Vagina (tissue), 2 donors: ENCODE data around the gene ATL1.

Experiments used
- CTCF ChIP-seq, 3 experiments: fragments of 450-650 bp in 2 of 3; fragments of 200-600 bp in 1 of 3; sonication (generic) in 1 of 3; IDR thresholded peaks; one replicate each; pipeline ENCODE4 v1.5.1; 2017 to 2019; ENCODE audit warnings: antibody characterized with exemption in 3 of 3, mild to moderate bottlenecking in 2 of 3, moderate library complexity in 2 of 3
- POLR2A ChIP-seq, 2 donors: fragments of 450-650 bp; IDR thresholded peaks; one replicate each; pipeline ENCODE4 v1.6.1; 2017; ENCODE audit warnings: antibody characterized with exemption in 2 of 2, mild to moderate bottlenecking in 2 of 2, moderate library complexity in 2 of 2
- POLR2AphosphoS5 ChIP-seq, 2 donors: sonication (generic); formaldehyde crosslinking; IDR thresholded peaks; one replicate each; pipeline ENCODE4 v1.9.0; 2017; ENCODE audit warnings: antibody characterized with exemption in 2 of 2, mild to moderate bottlenecking in 2 of 2, low read depth in 1 of 2; ENCODE audit not compliant: insufficient read depth in 1 of 2

DNA sequence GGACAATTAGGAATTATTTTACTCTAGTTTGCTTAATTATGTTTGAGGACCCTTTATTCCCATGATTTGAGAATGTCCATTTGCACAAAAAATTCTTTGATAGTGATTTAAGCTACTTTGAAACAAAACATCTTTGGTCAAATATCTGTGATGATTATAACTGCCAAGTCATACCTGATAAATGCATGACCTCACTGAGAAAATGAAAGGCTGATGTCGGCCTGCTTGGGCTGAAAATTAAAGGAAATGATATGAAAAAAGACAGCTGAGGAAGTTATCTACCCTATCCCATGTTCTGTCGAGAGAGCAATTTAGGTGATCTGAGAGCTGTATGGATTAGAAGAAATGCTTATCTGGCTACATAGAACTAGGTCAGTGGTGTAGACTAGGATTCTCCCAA is 43.6 kb downstream of the ATL1 start:
- no peak for TF ChIP-seq CTCF (IDR thresholded peaks at IDR 0.05)
- TF ChIP-seq POLR2A (IDR thresholded peaks at IDR 0.05): no peak
- no peak for TF ChIP-seq POLR2AphosphoS5 (IDR thresholded peaks at IDR 0.05; ENCODE audit: insufficient read depth in 1 of 2, low read depth in 1 of 2)
